22Rv1 (cell line): ENCODE results near the gene PPP2R5C.

Experiments
- H3K27ac ChIP-seq: fragments of 450-650 bp; 2 replicates; pipeline ENCODE4 v1.5.1; 2017
- CTCF ChIP-seq: fragments of 450-650 bp; IDR thresholded peaks from 2 replicates; pipeline ENCODE4 v1.5.1; 2017; ENCODE audit warnings: mild to moderate bottlenecking
- ZFX ChIP-seq: fragments of 450-650 bp; IDR thresholded peaks from 2 replicates; pipeline ENCODE4 v1.6.1; 2017; ENCODE audit warnings: antibody characterized with exemption, borderline replicate concordance

PPP2R5C gene

GRCh38 chr14:101865288-101865687 is 103.8 kb downstream of the PPP2R5C start:
- H3K27ac ChIP-seq, result no peak overlapping the region

GRCh38 chr14:101867854-101868253 is 106.3 kb downstream of the PPP2R5C start:
- H3K27ac ChIP-seq, result no peak overlapping the region
- TF ChIP-seq ZFX (no peak), CTCF (no peak)

More at GRCh38 chr14:101865288-101865687, 103.8 kb downstream of the PPP2R5C start:
- TF ChIP-seq ZFX (no peak), CTCF (no peak)

GRCh38 chr14:101869217-101869616 is 107.7 kb downstream of the PPP2R5C start:
- TF ChIP-seq CTCF (no peak), ZFX (no peak)

GRCh38 chr14:101870273-101870939 is 108.9 kb downstream of the PPP2R5C start:
- H3K27ac ChIP-seq, result no peak overlapping the region
- no peak for TF ChIP-seq CTCF
- TF ChIP-seq ZFX, result no peak

More at GRCh38 chr14:101869217-101869616, 107.7 kb downstream of the PPP2R5C start:
- H3K27ac ChIP-seq, result no peak overlapping the region

- H3K27ac ChIP-seq, result no peak overlapping the region
Measured at GRCh38 chr14:101872346-101872745, 110.8 kb downstream of the PPP2R5C start.

GRCh38 chr14:101873076-101873825 is 111.7 kb downstream of the PPP2R5C start:
- H3K27ac ChIP-seq, result no peak overlapping the region
- TF ChIP-seq CTCF (no peak), ZFX (no peak)

More at GRCh38 chr14:101872346-101872745, 110.8 kb downstream of the PPP2R5C start:
- no peak for TF ChIP-seq ZFX
- TF ChIP-seq CTCF, result no peak

- no peak overlapping the region for H3K27ac ChIP-seq
- TF ChIP-seq CTCF (no peak), ZFX (no peak)
Measured at GRCh38 chr14:101873991-101874390, 112.5 kb downstream of the PPP2R5C start.
